Trophoblast cell (in vitro differentiated cells and primary cell): Measurements from ENCODE around the gene KDM5B.
"Not testable (repeated sequence)": the region's sequence is repeated elsewhere in the genome, so short reads cannot be mapped to it uniquely, and the experiment has no call there.

ENCODE experiments used
- DNase-seq, 2 donors: peaks; one replicate each; pipeline ENCODE4 v3.0.0-alpha.2; 2016
- H2AFZ ChIP-seq: 2 replicates; pipeline ENCODE4 v1.6.1; 2013; ENCODE audit warnings: low read length, moderate library complexity, mild to moderate bottlenecking; ENCODE audit not compliant: insufficient read depth, poor library complexity
- H2AK5ac ChIP-seq: 2 replicates; pipeline ENCODE4 v1.6.1; 2013; ENCODE audit warnings: mild to moderate bottlenecking, low read length
- H2BK120ac ChIP-seq: 2 replicates; pipeline ENCODE4 v1.6.1; 2013; ENCODE audit warnings: low read length, mild to moderate bottlenecking, moderate library complexity; ENCODE audit not compliant: insufficient read depth, poor library complexity
- H2BK12ac ChIP-seq: 2 replicates; pipeline ENCODE4 v1.6.1; 2013; ENCODE audit warnings: mild to moderate bottlenecking, low read length, moderate library complexity
- H2BK5ac ChIP-seq: 2 replicates; pipeline ENCODE4 v1.6.1; 2013; ENCODE audit warnings: low read length, low read depth, moderate library complexity, mild to moderate bottlenecking; ENCODE audit not compliant: poor library complexity
- H3K14ac ChIP-seq: 2 replicates; pipeline ENCODE4 v1.6.1; 2013; ENCODE audit warnings: mild to moderate bottlenecking, low read length
- H3K18ac ChIP-seq: 2 replicates; pipeline ENCODE4 v1.6.1; 2013; ENCODE audit warnings: mild to moderate bottlenecking, low read length
- H3K23ac ChIP-seq: 2 replicates; pipeline ENCODE4 v1.6.1; 2013; ENCODE audit warnings: low read length
- H3K27ac ChIP-seq: 2 replicates; pipeline ENCODE4 v1.5.1; 2013; ENCODE audit warnings: low read depth, mild to moderate bottlenecking, inconsistent platforms, low read length, moderate library complexity
- H3K27me3 ChIP-seq: 2 replicates; pipeline ENCODE4 v1.6.1; 2013; ENCODE audit warnings: inconsistent platforms, mild to moderate bottlenecking, low read length, moderate library complexity; ENCODE audit not compliant: insufficient read depth
- H3K36me3 ChIP-seq, 2 experiments: 1 replicate in 1 of 2; 2 replicates in 1 of 2; pipeline ENCODE4 v1.6.1; 2013; ENCODE audit warnings: low read length in 2 of 2, mild to moderate bottlenecking in 2 of 2, moderate library complexity in 1 of 2; ENCODE audit not compliant: insufficient read depth in 2 of 2, control insufficient read depth in 1 of 2
- H3K4ac ChIP-seq: 2 replicates; pipeline ENCODE4 v1.6.1; 2013; ENCODE audit warnings: low read depth, mild to moderate bottlenecking, low read length, moderate library complexity
- H3K4me1 ChIP-seq, 2 experiments: 1 replicate in 1 of 2; 2 replicates in 1 of 2; pipeline ENCODE4 v1.6.1; 2013; ENCODE audit warnings: low read length in 2 of 2, mild to moderate bottlenecking in 2 of 2, moderate library complexity in 1 of 2; ENCODE audit not compliant: insufficient read depth in 2 of 2, control insufficient read depth in 1 of 2
- H3K4me2 ChIP-seq: 2 replicates; pipeline ENCODE4 v1.6.1; 2013; ENCODE audit warnings: inconsistent platforms, mild to moderate bottlenecking, low read length, moderate library complexity
- H3K4me3 ChIP-seq: 2 replicates; pipeline ENCODE4 v1.5.1; 2013; ENCODE audit warnings: mild to moderate bottlenecking, low read depth, low read length, inconsistent platforms
- H3K79me1 ChIP-seq: one replicate; pipeline ENCODE4 v1.6.1; 2013; ENCODE audit warnings: low read length
- H3K79me2 ChIP-seq: 2 replicates; pipeline ENCODE4 v1.6.1; 2013; ENCODE audit warnings: low read length, mild to moderate bottlenecking; ENCODE audit not compliant: control insufficient read depth, insufficient read depth, poor library complexity
- H3K9ac ChIP-seq: 2 replicates; pipeline ENCODE4 v1.6.1; 2013; ENCODE audit warnings: mild to moderate bottlenecking, low read length
- H3K9me3 ChIP-seq: 2 replicates; pipeline ENCODE4 v1.6.1; 2013; ENCODE audit warnings: low read depth, mild to moderate bottlenecking, control low read depth, inconsistent platforms, low read length; ENCODE audit not compliant: insufficient read depth
- H4K12ac ChIP-seq: 2 replicates; pipeline ENCODE4 v1.6.1; 2013; ENCODE audit warnings: low read depth, mild to moderate bottlenecking, low read length, moderate library complexity
- H4K8ac ChIP-seq: 2 replicates; pipeline ENCODE4 v1.6.1; 2013; ENCODE audit warnings: low read depth, mild to moderate bottlenecking, low read length, moderate library complexity
- H4K91ac ChIP-seq: one replicate; pipeline ENCODE4 v1.6.1; 2013; ENCODE audit warnings: low read depth, mild to moderate bottlenecking, low read length, moderate library complexity
- WGBS: extraction: QIAGEN DNeasy Blood & Tissue Kit; methylation state at CpG from one replicate; pipeline ENCODE4 v1.1.7; 2013; ENCODE audit warnings: missing lambda C conversion rate; ENCODE audit not compliant: insufficient read length, insufficient coverage; ENCODE audit errors: extremely low coverage; 5-methylcytosine and 5-hydroxymethylcytosine counted together

KDM5B gene

GRCh38 chr1:202716654-202717053, 91.6 kb downstream of the KDM5B start:
- no peak overlapping the region for H2BK12ac ChIP-seq
- no peak overlapping the region for H3K14ac ChIP-seq
- H2BK120ac ChIP-seq, result no peak overlapping the region
- no peak overlapping the region for H2AK5ac ChIP-seq
- H3K4me2 ChIP-seq, result no peak overlapping the region
- H3K79me1 ChIP-seq, result no peaks in the 10 kb centered on the region
- H3K23ac ChIP-seq, result no peak overlapping the region
- H3K36me3 ChIP-seq, result no peaks in the 10 kb centered on the region
- H3K27me3 ChIP-seq, result peaks cover 4% of the 10 kb centered on the region
- H4K91ac ChIP-seq, result no peak overlapping the region
- H4K12ac ChIP-seq, result no peak overlapping the region
- DNase-seq, result no peak
- H3K79me2 ChIP-seq, result no peaks in the 10 kb centered on the region
- H3K27ac ChIP-seq, result no peak overlapping the region
- no peak overlapping the region for H2AFZ ChIP-seq
- H3K9me3 ChIP-seq, result peaks cover 2% of the 10 kb centered on the region
- H3K18ac ChIP-seq, result no peak overlapping the region
- WGBS, result no CpG with 5 or more reads among the region's 2 CpGs
- no peaks in the 10 kb centered on the region for H3K4me1 ChIP-seq
- no peak overlapping the region for H2BK5ac ChIP-seq
- H4K8ac ChIP-seq, result no peak overlapping the region
- no peak overlapping the region for H3K9ac ChIP-seq
- no peak overlapping the region for H3K4me3 ChIP-seq
- H3K4ac ChIP-seq, result no peak overlapping the region

GRCh38 chr1:202714202-202714601, 94.0 kb downstream of the KDM5B start:
- H3K4me1 ChIP-seq, H3K9ac ChIP-seq, H2AFZ ChIP-seq, H4K8ac ChIP-seq, H2BK12ac ChIP-seq, H2BK5ac ChIP-seq, H4K91ac ChIP-seq, H3K18ac ChIP-seq, H2BK120ac ChIP-seq, H3K14ac ChIP-seq, H3K4ac ChIP-seq, H3K4me2 ChIP-seq, H4K12ac ChIP-seq, H3K36me3 ChIP-seq, H3K79me2 ChIP-seq, H3K79me1 ChIP-seq, H3K9me3 ChIP-seq, H3K4me3 ChIP-seq, H2AK5ac ChIP-seq, H3K23ac ChIP-seq, H3K27ac ChIP-seq, DNase-seq: not testable (repeated sequence)
- peaks cover 26% of the 10 kb centered on the region for H3K27me3 ChIP-seq
- WGBS, result no CpG with 5 or more reads among the region's 1 CpG

- Histone ChIP-seq H3K4me1 (peaks cover 6 to 8% of the 10 kb centered on the region in 2 experiments), H3K9ac (no peak overlapping the region), H4K91ac (no peak overlapping the region), H2BK5ac (no peak overlapping the region), H4K8ac (no peak overlapping the region), H2AK5ac (no peak overlapping the region), H3K14ac (no peak overlapping the region), H4K12ac (no peak overlapping the region), H3K9me3 (peaks cover 4% of the 10 kb centered on the region), H3K23ac (no peak overlapping the region), H3K4ac (no peak overlapping the region), H2AFZ (no peak overlapping the region), H2BK120ac (no peak overlapping the region), H3K18ac (no peak overlapping the region), H3K4me2 (no peak overlapping the region), H3K79me2 (no peaks in the 10 kb centered on the region), H3K36me3 (no peaks in the 10 kb centered on the region), H3K79me1 (no peaks in the 10 kb centered on the region), H2BK12ac (no peak overlapping the region), H3K4me3 (no peak overlapping the region), H3K27me3 (peaks cover 37% of the 10 kb centered on the region), H3K27ac (no peak overlapping the region)
- no CpG with 5 or more reads among the region's 4 CpGs for WGBS
- no peak for DNase-seq
Observed at GRCh38 chr1:202713110-202713509, 95.1 kb downstream of the KDM5B start.

GRCh38 chr1:202711949-202712635, 96.1 kb downstream of the KDM5B start:
- WGBS, result no CpG with 5 or more reads among the region's 9 CpGs
- Histone ChIP-seq H4K91ac (no peak overlapping the region), H3K4ac (no peak overlapping the region), H3K23ac (no peak overlapping the region), H3K27me3 (peaks cover 38% of the 10 kb centered on the region), H4K12ac (no peak overlapping the region), H3K4me3 (no peak overlapping the region), H3K79me2 (no peaks in the 10 kb centered on the region), H3K9me3 (peaks cover 4% of the 10 kb centered on the region), H2BK120ac (no peak overlapping the region), H3K79me1 (no peaks in the 10 kb centered on the region), H3K18ac (no peak overlapping the region), H3K36me3 (no peaks in the 10 kb centered on the region), H2AK5ac (no peak overlapping the region), H3K27ac (no peak overlapping the region), H3K9ac (no peak overlapping the region), H4K8ac (no peak overlapping the region), H2BK12ac (no peak overlapping the region), H3K4me1 (peaks cover 6 to 8% of the 10 kb centered on the region in 2 experiments), H3K4me2 (no peak overlapping the region), H3K14ac (no peak overlapping the region), H2BK5ac (no peak overlapping the region), H2AFZ (no peak overlapping the region)
- DNase-seq, result no peak
